Measurements from ENCODE around the gene COQ5. TPM values are rescaled to one million over a fixed set of nuclear protein-coding genes. Genes with fewer than 3 reads are reported as not detected.

The COQ5 gene
- total RNA-seq, 1 experiment from 2014 or later: 41.2 TPM

DNA sequence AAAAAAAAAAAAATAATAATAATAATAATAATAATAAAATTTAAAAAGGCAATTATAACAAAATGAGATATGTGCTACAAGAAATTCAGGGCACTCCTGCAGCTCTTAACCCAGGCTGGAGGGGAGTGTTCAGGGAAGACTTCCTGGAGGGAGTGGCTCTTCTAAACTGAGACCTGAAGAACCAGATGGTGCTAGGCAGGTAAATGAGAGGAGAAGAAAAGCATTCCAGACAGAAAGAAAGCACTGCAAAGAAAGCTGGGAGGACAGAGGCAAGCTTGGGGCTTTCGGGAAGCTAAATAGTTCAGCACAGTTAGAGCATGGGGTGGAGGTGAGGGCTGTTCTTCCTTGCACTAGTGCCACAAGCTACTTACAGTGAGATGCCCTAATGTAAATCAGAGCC is 49.5 kb downstream of the COQ5 start:
- intact Hi-C loops (cut with micrococcal nuclease): no loop called here
- Histone ChIP-seq H2AFZ (ENCODE audit: low read length) (no peak overlapping the region), H3K4me2 (ENCODE audit: low read length) (no peak overlapping the region), H3K9ac (ENCODE audit: low read length) (no peak overlapping the region), H3K9me3 (ENCODE audit: low read length) (no peaks in the 10 kb centered on the region), H3K27ac (ENCODE audit: low read length) (no peak overlapping the region), H3K4me1 (ENCODE audit: insufficient read depth, low read length) (peaks cover 24% of the 10 kb centered on the region), H3K4me3 (ENCODE audit: low read length) (no peak overlapping the region), H3F3A (ENCODE audit: low read length, unreplicated experiment) (no peaks in the 10 kb centered on the region), H4K20me1 (ENCODE audit: low read length) (no peaks in the 10 kb centered on the region), H3K9me2 (replicated peaks; ENCODE audit: low read length) (no peaks in the 10 kb centered on the region), H3K36me3 (ENCODE audit: low read depth, low read length) (no peaks in the 10 kb centered on the region), H3K79me2 (ENCODE audit: low read length) (peaks cover 10% of the 10 kb centered on the region), H3K27me3 (ENCODE audit: low read length) (no peaks in the 10 kb centered on the region)
- ChIA-PET CTCF (no interaction called here), POLR2A (ENCODE audit: unreplicated experiment) (no interaction called here)
- DNase-seq: no peak
- no peak for TF ChIP-seq EZH2phosphoT487 (IDR thresholded peaks at IDR 0.05; ENCODE audit: borderline replicate concordance, low read length)
- TF ChIP-seq, protein P1, sequence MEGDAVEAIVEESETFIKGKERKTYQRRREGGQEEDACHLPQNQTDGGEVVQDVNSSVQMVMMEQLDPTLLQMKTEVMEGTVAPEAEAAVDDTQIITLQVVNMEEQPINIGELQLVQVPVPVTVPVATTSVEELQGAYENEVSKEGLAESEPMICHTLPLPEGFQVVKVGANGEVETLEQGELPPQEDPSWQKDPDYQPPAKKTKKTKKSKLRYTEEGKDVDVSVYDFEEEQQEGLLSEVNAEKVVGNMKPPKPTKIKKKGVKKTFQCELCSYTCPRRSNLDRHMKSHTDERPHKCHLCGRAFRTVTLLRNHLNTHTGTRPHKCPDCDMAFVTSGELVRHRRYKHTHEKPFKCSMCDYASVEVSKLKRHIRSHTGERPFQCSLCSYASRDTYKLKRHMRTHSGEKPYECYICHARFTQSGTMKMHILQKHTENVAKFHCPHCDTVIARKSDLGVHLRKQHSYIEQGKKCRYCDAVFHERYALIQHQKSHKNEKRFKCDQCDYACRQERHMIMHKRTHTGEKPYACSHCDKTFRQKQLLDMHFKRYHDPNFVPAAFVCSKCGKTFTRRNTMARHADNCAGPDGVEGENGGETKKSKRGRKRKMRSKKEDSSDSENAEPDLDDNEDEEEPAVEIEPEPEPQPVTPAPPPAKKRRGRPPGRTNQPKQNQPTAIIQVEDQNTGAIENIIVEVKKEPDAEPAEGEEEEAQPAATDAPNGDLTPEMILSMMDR (conservative IDR thresholded peaks at IDR 0.05; ENCODE audit: low read depth, low read length): no peak
- no peak for TF ChIP-seq EZH2 (IDR thresholded peaks at IDR 0.05; ENCODE audit: low read length, unreplicated experiment)
- no TSS peak for BruUV-seq (replicated peaks)
- ATAC-seq: 0 out of 2 replicates have a peak, but pooled peaks have one; percentile 6

DNA sequence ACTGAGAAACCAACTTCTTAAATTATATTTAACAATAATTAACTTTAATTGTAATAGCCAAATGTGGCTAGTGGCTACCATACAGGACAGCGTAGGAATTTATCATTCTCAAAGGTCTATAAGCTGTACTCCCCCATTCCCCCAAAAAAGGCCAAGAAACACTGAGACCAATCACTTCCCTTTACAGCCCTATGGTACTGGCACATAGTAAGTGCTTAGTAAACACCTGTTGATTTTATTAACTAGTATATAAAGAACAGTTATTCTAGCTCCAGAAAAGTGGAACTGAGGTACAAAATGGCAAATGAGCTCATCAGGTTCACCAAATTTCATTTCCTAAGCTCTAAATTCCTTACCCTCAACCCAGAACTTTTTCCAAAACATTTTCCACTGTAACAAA is 53.3 kb downstream of the COQ5 start:
- TF ChIP-seq EZH2 (IDR thresholded peaks at IDR 0.05; ENCODE audit: low read length, unreplicated experiment): no peak
- no peak for TF ChIP-seq EZH2phosphoT487 (IDR thresholded peaks at IDR 0.05; ENCODE audit: borderline replicate concordance, low read length)
- TF ChIP-seq, protein P1 (conservative IDR thresholded peaks at IDR 0.05; ENCODE audit: low read depth, low read length): no peak
- Histone ChIP-seq H3K4me2 (ENCODE audit: low read length) (no peak overlapping the region), H3K9me3 (ENCODE audit: low read length) (no peaks in the 10 kb centered on the region), H3K4me3 (ENCODE audit: low read length) (no peak overlapping the region), H4K20me1 (ENCODE audit: low read length) (no peaks in the 10 kb centered on the region), H3K36me3 (ENCODE audit: low read depth, low read length) (no peaks in the 10 kb centered on the region), H3K79me2 (ENCODE audit: low read length) (peaks cover 34% of the 10 kb centered on the region), H2AFZ (ENCODE audit: low read length) (no peak overlapping the region), H3K27ac (ENCODE audit: low read length) (peak overlapping the region; percentile 76; the same call in 1 of the 2 replicates), H3K27me3 (ENCODE audit: low read length) (no peaks in the 10 kb centered on the region), H3K4me1 (ENCODE audit: insufficient read depth, low read length) (peaks cover 44% of the 10 kb centered on the region), H3K9me2 (replicated peaks; ENCODE audit: low read length) (no peaks in the 10 kb centered on the region), H3F3A (ENCODE audit: low read length, unreplicated experiment) (peaks cover 5% of the 10 kb centered on the region), H3K9ac (ENCODE audit: low read length) (no peak overlapping the region)
- no peak for ATAC-seq
- POLR2A ChIA-PET (ENCODE audit: unreplicated experiment): no interaction called here
- no peak for DNase-seq
- intact Hi-C loops (cut with micrococcal nuclease): no loop called here
- CTCF ChIA-PET: interaction anchor here (0.6 kb wide), 1 partner anchor 282 kb away, joined by 3 read pairs; no protein-coding TSS in a partner anchor
- no TSS peak for BruUV-seq (replicated peaks)

DNA sequence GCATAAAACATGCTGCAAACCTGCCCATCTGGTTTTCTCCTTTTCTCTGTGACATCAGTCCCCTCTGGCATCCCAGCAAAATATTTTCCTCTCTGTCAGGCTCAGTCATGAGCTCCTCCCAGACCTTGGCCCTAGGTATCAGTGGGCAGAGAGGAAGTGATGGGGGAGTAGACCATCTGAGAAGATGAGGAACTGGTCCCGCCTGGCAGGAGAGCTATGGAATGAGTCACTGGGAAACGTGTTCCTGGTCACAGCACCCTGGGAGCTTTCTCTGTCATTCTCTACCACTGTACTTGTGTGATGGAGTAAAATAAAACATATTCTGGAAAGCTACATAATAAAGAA is 54.4 kb downstream of the COQ5 start:
- no peaks in the 10 kb centered on the region for H3K9me2 ChIP-seq (replicated peaks; ENCODE audit: low read length)
- H3K27ac ChIP-seq (ENCODE audit: low read length): peak overlapping the region; percentile 80
- H3K36me3 ChIP-seq (ENCODE audit: low read depth, low read length): no peaks in the 10 kb centered on the region
- H3K4me1 ChIP-seq (ENCODE audit: insufficient read depth, low read length): peaks cover 47% of the 10 kb centered on the region
- peaks cover 44% of the 10 kb centered on the region for H3K79me2 ChIP-seq (ENCODE audit: low read length)
- no peaks in the 10 kb centered on the region for H3K9me3 ChIP-seq (ENCODE audit: low read length)
- H3K9ac ChIP-seq (ENCODE audit: low read length): peak overlapping the region; percentile 32
- intact Hi-C loops (cut with micrococcal nuclease): loop anchor here (1.0 kb wide), 2 partner anchors 15 to 22 kb away; partner anchors contain the start of gene DYNLL1
- TF ChIP-seq, protein P1 (conservative IDR thresholded peaks at IDR 0.05; ENCODE audit: low read depth, low read length): no peak
- TF ChIP-seq EZH2phosphoT487 (IDR thresholded peaks at IDR 0.05; ENCODE audit: borderline replicate concordance, low read length): no peak
- TF ChIP-seq EZH2 (IDR thresholded peaks at IDR 0.05; ENCODE audit: low read length, unreplicated experiment): no peak
- ChIA-PET CTCF (interaction anchor here (1.1 kb wide), 1 partner anchor 37 kb away, joined by 3 read pairs; the partner anchor contains the start of gene COX6A1), POLR2A (ENCODE audit: unreplicated experiment) (interaction anchor here (0.7 to 1.2 kb wide), 6 partner anchors 9 to 182 kb away, joined by 3 to 12 read pairs (median 4); partner anchors contain the start of genes DYNLL1 and POP5)
- no TSS peak for BruUV-seq (replicated peaks)
- peak overlapping the region; percentile 44 for H3K4me3 ChIP-seq (ENCODE audit: low read length)
- no peaks in the 10 kb centered on the region for H4K20me1 ChIP-seq (ENCODE audit: low read length)
- ATAC-seq: peak; percentile 88
- peak overlapping the region; percentile 72 for H3K4me2 ChIP-seq (ENCODE audit: low read length)
- 0 out of 2 replicates have a peak overlapping the region, but pooled peaks have one; percentile 1 for H2AFZ ChIP-seq (ENCODE audit: low read length)
- peaks cover 5% of the 10 kb centered on the region for H3F3A ChIP-seq (ENCODE audit: low read length, unreplicated experiment)
- peak; percentile 99 for DNase-seq
- H3K27me3 ChIP-seq (ENCODE audit: low read length): no peaks in the 10 kb centered on the region

All from PC-3 (cell line).